ENCODE results near the gene VARS1.
A peak's percentile ranks its signal among the peaks of the same experiment; 100 is the strongest.
"Not testable (repeated sequence)": the region's sequence is repeated elsewhere in the genome, so short reads cannot be mapped to it uniquely, and the experiment has no call there.

Gene VARS1

GRCh38 chr6:31795616-31796298, at the start of gene VARS1:
TSS of gene VARS1 (minus strand) at chr6:31795752. CDS start at chr6:31795217, 535 bp downstream.
- H3K4me1 Mint-ChIP-seq (ENCODE audit: low read depth): peaks cover 42% of the 10 kb centered on the region
- no peaks in the 10 kb centered on the region for H3K9me3 Mint-ChIP-seq
- peaks cover 63% of the 10 kb centered on the region for H3K36me3 Mint-ChIP-seq (ENCODE audit: low read depth)

GRCh38 chr6:31844507-31844906, 49.0 kb upstream of the VARS1 start:
- intact Hi-C loops (cut with micrococcal nuclease): no loop called here
- Mint-ChIP-seq H3K4me3 (no peak overlapping the region), H3K4me1 (ENCODE audit: low read depth) (no peaks in the 10 kb centered on the region), H3K27me3 (no peaks in the 10 kb centered on the region), H3K27ac (no peak overlapping the region), H3K9me3 (no peaks in the 10 kb centered on the region), H3K36me3 (ENCODE audit: low read depth) (peaks cover 66% of the 10 kb centered on the region)

More at GRCh38 chr6:31795616-31796298, at the start of gene VARS1:
- intact Hi-C loops (cut with micrococcal nuclease): loop anchor here (1.0 to 2.0 kb wide), 2 partner anchors 11 to 19 kb away; partner anchors contain the start of genes HSPA1A, HSPA1L and LSM2
- peak within 1 kb of the TSS; percentile 96 for H3K27ac Mint-ChIP-seq
- H3K27me3 Mint-ChIP-seq: no peaks in the 10 kb centered on the region
- peak within 1 kb of the TSS; percentile 95 for H3K4me3 Mint-ChIP-seq

GRCh38 chr6:31842053-31842452, 46.5 kb upstream of the VARS1 start:
- Mint-ChIP-seq H3K9me3 (no peaks in the 10 kb centered on the region), H3K36me3 (ENCODE audit: low read depth) (peaks cover 90% of the 10 kb centered on the region), H3K27ac (no peak overlapping the region), H3K27me3 (no peaks in the 10 kb centered on the region), H3K4me1 (ENCODE audit: low read depth) (peaks cover 20% of the 10 kb centered on the region), H3K4me3 (no peak overlapping the region)
- intact Hi-C loops (cut with micrococcal nuclease): no loop called here

GRCh38 chr6:31839779-31840126, 44.2 kb upstream of the VARS1 start:
- intact Hi-C loops (cut with micrococcal nuclease); H3K9me3 Mint-ChIP-seq; H3K4me3 Mint-ChIP-seq; H3K27me3 Mint-ChIP-seq; H3K27ac Mint-ChIP-seq: not testable (repeated sequence)
- Mint-ChIP-seq H3K4me1 (ENCODE audit: low read depth) (peaks cover 35% of the 10 kb centered on the region), H3K36me3 (ENCODE audit: low read depth) (peaks cover 100% of the 10 kb centered on the region)

- Mint-ChIP-seq H3K9me3 (no peaks in the 10 kb centered on the region), H3K4me3 (no peak overlapping the region), H3K27me3 (no peaks in the 10 kb centered on the region), H3K27ac (no peak overlapping the region), H3K4me1 (ENCODE audit: low read depth) (peaks cover 40% of the 10 kb centered on the region), H3K36me3 (ENCODE audit: low read depth) (peaks cover 95% of the 10 kb centered on the region)
- intact Hi-C loops (cut with micrococcal nuclease): no loop called here
These were observed 43.4 kb upstream of the VARS1 start for GRCh38 chr6:31838968-31839367.

GRCh38 chr6:31838114-31838553, 42.6 kb upstream of the VARS1 start:
- intact Hi-C loops (cut with micrococcal nuclease); H3K9me3 Mint-ChIP-seq; H3K27me3 Mint-ChIP-seq; H3K27ac Mint-ChIP-seq: not testable (repeated sequence)
- peaks cover 48% of the 10 kb centered on the region for H3K4me1 Mint-ChIP-seq (ENCODE audit: low read depth)
- H3K4me3 Mint-ChIP-seq: peak overlapping the region; percentile 96
- H3K36me3 Mint-ChIP-seq (ENCODE audit: low read depth): peaks cover 87% of the 10 kb centered on the region

GRCh38 chr6:31837369-31838113, 42.0 kb upstream of the VARS1 start:
- H3K27ac Mint-ChIP-seq: peak overlapping the region; percentile 97
- H3K4me1 Mint-ChIP-seq (ENCODE audit: low read depth): peaks cover 49% of the 10 kb centered on the region
- H3K4me3 Mint-ChIP-seq: peak overlapping the region; percentile 96
- no peaks in the 10 kb centered on the region for H3K27me3 Mint-ChIP-seq
- no peaks in the 10 kb centered on the region for H3K9me3 Mint-ChIP-seq
- H3K36me3 Mint-ChIP-seq (ENCODE audit: low read depth): peaks cover 81% of the 10 kb centered on the region
- intact Hi-C loops (cut with micrococcal nuclease): no loop called here

GRCh38 chr6:31836474-31837368, 41.2 kb upstream of the VARS1 start:
- H3K27me3 Mint-ChIP-seq: no peaks in the 10 kb centered on the region
- H3K4me1 Mint-ChIP-seq (ENCODE audit: low read depth): peaks cover 50% of the 10 kb centered on the region

GRCh38 chr6:31836047-31836473, 40.5 kb upstream of the VARS1 start:
- Mint-ChIP-seq H3K4me1 (ENCODE audit: low read depth) (peaks cover 54% of the 10 kb centered on the region), H3K4me3 (peak overlapping the region; percentile 96), H3K27ac (peak overlapping the region; percentile 97), H3K9me3 (no peaks in the 10 kb centered on the region), H3K27me3 (no peaks in the 10 kb centered on the region), H3K36me3 (ENCODE audit: low read depth) (peaks cover 66% of the 10 kb centered on the region)
- intact Hi-C loops (cut with micrococcal nuclease): no loop called here

More at GRCh38 chr6:31836474-31837368, 41.2 kb upstream of the VARS1 start:
- Mint-ChIP-seq H3K4me3 (peak overlapping the region; percentile 96), H3K27ac (peak overlapping the region; percentile 97), H3K36me3 (ENCODE audit: low read depth) (peaks cover 73% of the 10 kb centered on the region), H3K9me3 (no peaks in the 10 kb centered on the region)
- intact Hi-C loops (cut with micrococcal nuclease): no loop called here

GRCh38 chr6:31834367-31835250, 39.1 kb upstream of the VARS1 start:
- H3K36me3 Mint-ChIP-seq (ENCODE audit: low read depth): peaks cover 65% of the 10 kb centered on the region
- H3K9me3 Mint-ChIP-seq: no peaks in the 10 kb centered on the region
- peak overlapping the region; percentile 96 for H3K4me3 Mint-ChIP-seq
- no peaks in the 10 kb centered on the region for H3K27me3 Mint-ChIP-seq
- peak overlapping the region; percentile 97 for H3K27ac Mint-ChIP-seq
- intact Hi-C loops (cut with micrococcal nuclease): loop anchor here (1.0 to 5.0 kb wide), 4 partner anchors 28 to 287 kb away; partner anchors contain the start of genes ATP6V1G2, DDAH2, NEU1 and NFKBIL1
- H3K4me1 Mint-ChIP-seq (ENCODE audit: low read depth): peaks cover 54% of the 10 kb centered on the region

GRCh38 chr6:31831350-31832215, 36.0 kb upstream of the VARS1 start:
- Mint-ChIP-seq H3K4me1 (ENCODE audit: low read depth) (peaks cover 36% of the 10 kb centered on the region), H3K27me3 (no peaks in the 10 kb centered on the region), H3K27ac (peak overlapping the region; percentile 97), H3K4me3 (peak overlapping the region; percentile 91), H3K9me3 (no peaks in the 10 kb centered on the region), H3K36me3 (ENCODE audit: low read depth) (peaks cover 41% of the 10 kb centered on the region)
- intact Hi-C loops (cut with micrococcal nuclease): loop anchor here (2.0 to 5.0 kb wide), 4 partner anchors 39 to 284 kb away; partner anchors contain the start of genes ATP6V1G2, DDAH2, LY6G5C and NFKBIL1

- Mint-ChIP-seq H3K4me1 (ENCODE audit: low read depth) (peaks cover 36% of the 10 kb centered on the region), H3K27ac (peak overlapping the region; percentile 89), H3K27me3 (no peaks in the 10 kb centered on the region), H3K36me3 (ENCODE audit: low read depth) (peaks cover 34% of the 10 kb centered on the region), H3K4me3 (peak overlapping the region; percentile 91), H3K9me3 (no peaks in the 10 kb centered on the region)
- intact Hi-C loops (cut with micrococcal nuclease): loop anchor here (1.0 to 5.0 kb wide), 5 partner anchors 39 to 284 kb away; partner anchors contain the start of genes ATP6V1G2, DDAH2, LY6G5C and NFKBIL1
These were observed 35.4 kb upstream of the VARS1 start for GRCh38 chr6:31830886-31831335.

Data from dendritic cell treated with granulocyte-macrophage colony-stimulating factor and Interleukin-4, amounts not matched to agents 40 ng/mL and 50 ng/mL, for 4 days (primary cell).